HEK293 (cell line): Measurements from ENCODE around the gene TEX14.

Experiments used
- CTCF ChIA-PET: fragments of 350-600 bp; formaldehyde crosslinking; extraction: SDS; loops from one replicate; lab custom pipeline; 2021; ENCODE audit warnings: antibody characterized with exemption; lab: Yijun Ruan, JAX
- POLR2A ChIA-PET: fragments of 300-600 bp; formaldehyde crosslinking; extraction: SDS; loops from one replicate; lab custom pipeline; 2020; ENCODE audit warnings: antibody characterized with exemption, inconsistent platforms; lab: Yijun Ruan, JAX
- H3K27ac ChIP-seq: fragments of 200-500 bp; sonication (Bioruptor generic); 2 replicates; pipeline ENCODE4 v1.5.1; 2014; ENCODE audit warnings: low read depth, low read length, control low read depth, inconsistent platforms; ENCODE audit errors: extremely low read depth
- H3K36me3 ChIP-seq, 2 experiments: fragments of 200-500 bp in 1 of 2; sonication (Bioruptor generic) in 1 of 2; 1 replicate in 1 of 2; 2 replicates in 1 of 2; pipeline ENCODE4 v1.5.1; 2014 to 2017; ENCODE audit warnings: inconsistent platforms in 2 of 2, low read length in 2 of 2; ENCODE audit not compliant: control insufficient read depth in 2 of 2, insufficient read depth in 1 of 2
- H3K4me1 ChIP-seq: fragments of 200-500 bp; sonication (Bioruptor generic); 2 replicates; pipeline ENCODE4 v1.5.1; 2014; ENCODE audit warnings: mild to moderate bottlenecking, low read length, inconsistent platforms; ENCODE audit not compliant: control insufficient read depth, insufficient read depth
- H3K4me3 ChIP-seq: 2 replicates; pipeline ENCODE4 v1.5.1; 2011; ENCODE audit warnings: low read depth, mild to moderate bottlenecking, control low read depth, low read length, moderate library complexity
- H3K9me3 ChIP-seq: fragments of 200-500 bp; sonication (Bioruptor generic); 2 replicates; pipeline ENCODE4 v1.5.1; 2014; ENCODE audit warnings: low read depth, low read length, inconsistent platforms; ENCODE audit not compliant: control insufficient read depth, insufficient read depth
- EGR2 ChIP-seq: fragments of 450-650 bp; formaldehyde crosslinking; IDR thresholded peaks from 2 replicates; pipeline ENCODE4 v1.5.1; 2016; ENCODE audit warnings: low read depth, missing biosample characterization, missing genetic modification characterization
- GFI1B ChIP-seq: fragments of 450-650 bp; formaldehyde crosslinking; IDR thresholded peaks from 2 replicates; pipeline ENCODE4 v1.5.1; 2016; ENCODE audit warnings: missing biosample characterization, missing genetic modification characterization
- KLF9 ChIP-seq: fragments of 450-650 bp; formaldehyde crosslinking; IDR thresholded peaks from 2 replicates; pipeline ENCODE4 v1.5.1; 2016; ENCODE audit warnings: missing biosample characterization, missing genetic modification characterization, low read depth
- PRDM1 ChIP-seq: fragments of 450-650 bp; formaldehyde crosslinking; IDR thresholded peaks from 2 replicates; pipeline ENCODE4; 2016; ENCODE audit warnings: missing biosample characterization, missing genetic modification characterization
- RBAK ChIP-seq: fragments of 450-650 bp; formaldehyde crosslinking; IDR thresholded peaks from 2 replicates; pipeline ENCODE4 v1.5.1; 2016; ENCODE audit warnings: missing biosample characterization, missing genetic modification characterization
- SP2 ChIP-seq: fragments of 450-650 bp; formaldehyde crosslinking; IDR thresholded peaks from 2 replicates; pipeline ENCODE4 v1.5.1; 2016; ENCODE audit warnings: missing biosample characterization, missing genetic modification characterization
- SP7 ChIP-seq: fragments of 450-650 bp; formaldehyde crosslinking; IDR thresholded peaks from 2 replicates; pipeline ENCODE4 v1.5.1; 2016; ENCODE audit warnings: missing biosample characterization, missing genetic modification characterization
- TCF7L2 ChIP-seq: IDR thresholded peaks from 2 replicates; pipeline ENCODE4 v1.6.1; 2011; ENCODE audit warnings: low read depth, mild to moderate bottlenecking, inconsistent platforms, low read length, moderate library complexity, borderline replicate concordance
- ZBTB17 ChIP-seq: fragments of 450-650 bp; formaldehyde crosslinking; IDR thresholded peaks from 2 replicates; pipeline ENCODE4 v1.5.1; 2016; ENCODE audit warnings: missing biosample characterization, missing genetic modification characterization
- ZBTB21 ChIP-seq: fragments of 450-650 bp; formaldehyde crosslinking; IDR thresholded peaks from 2 replicates; pipeline ENCODE4 v1.5.1; 2017; ENCODE audit warnings: missing biosample characterization, missing genetic modification characterization
- ZFHX2 ChIP-seq: fragments of 450-650 bp; formaldehyde crosslinking; conservative IDR thresholded peaks from 2 replicates; pipeline ENCODE4 v1.5.1; 2016; ENCODE audit warnings: missing biosample characterization, missing genetic modification characterization
- ZNF132 ChIP-seq: fragments of 450-650 bp; formaldehyde crosslinking; IDR thresholded peaks from 2 replicates; pipeline ENCODE4 v1.5.1; 2017; ENCODE audit warnings: missing biosample characterization, missing genetic modification characterization, borderline replicate concordance
- ZNF16 ChIP-seq: fragments of 450-650 bp; formaldehyde crosslinking; IDR thresholded peaks from 2 replicates; pipeline ENCODE4 v1.5.1; 2016; ENCODE audit warnings: low read depth, missing biosample characterization, missing genetic modification characterization
- ZNF184 ChIP-seq: fragments of 450-650 bp; IDR thresholded peaks from 2 replicates; pipeline ENCODE4 v1.5.1; 2018; ENCODE audit warnings: missing biosample characterization, mild to moderate bottlenecking, missing genetic modification characterization
- ZNF211 ChIP-seq: fragments of 450-650 bp; formaldehyde crosslinking; IDR thresholded peaks from 2 replicates; pipeline ENCODE4 v1.5.1; 2016; ENCODE audit warnings: low read depth, missing biosample characterization, missing genetic modification characterization
- ZNF341 ChIP-seq: fragments of 450-650 bp; formaldehyde crosslinking; IDR thresholded peaks from 2 replicates; pipeline ENCODE4; 2016; ENCODE audit warnings: low read depth, missing biosample characterization, missing genetic modification characterization
- ZNF366 ChIP-seq: fragments of 450-650 bp; formaldehyde crosslinking; conservative IDR thresholded peaks from 2 replicates; pipeline ENCODE4 v1.5.1; 2016; ENCODE audit warnings: missing biosample characterization, missing genetic modification characterization
- ZNF37A ChIP-seq: fragments of 450-650 bp; IDR thresholded peaks from 2 replicates; pipeline ENCODE4 v1.5.1; 2018; ENCODE audit warnings: missing biosample characterization, missing genetic modification characterization
- ZNF404 ChIP-seq: fragments of 450-650 bp; formaldehyde crosslinking; IDR thresholded peaks from 2 replicates; pipeline ENCODE4 v1.5.1; 2017; ENCODE audit warnings: missing biosample characterization, missing genetic modification characterization
- ZNF426 ChIP-seq: fragments of 450-650 bp; formaldehyde crosslinking; IDR thresholded peaks from 2 replicates; pipeline ENCODE4 v1.5.1; 2017; ENCODE audit warnings: missing biosample characterization, missing genetic modification characterization, mild to moderate bottlenecking, inconsistent platforms, moderate library complexity
- ZNF529 ChIP-seq: fragments of 450-650 bp; formaldehyde crosslinking; IDR thresholded peaks from 2 replicates; pipeline ENCODE4 v1.5.1; 2017; ENCODE audit warnings: missing genetic modification characterization, missing biosample characterization; ENCODE audit not compliant: insufficient replicate concordance
- ZNF571 ChIP-seq: fragments of 450-650 bp; formaldehyde crosslinking; IDR thresholded peaks from 2 replicates; pipeline ENCODE4 v1.5.0; 2017; ENCODE audit warnings: missing biosample characterization, missing genetic modification characterization
- ZNF610 ChIP-seq: fragments of 450-650 bp; formaldehyde crosslinking; IDR thresholded peaks from 2 replicates; pipeline ENCODE4 v1.5.1; 2016; ENCODE audit warnings: missing biosample characterization, missing genetic modification characterization, borderline replicate concordance
- ZNF654 ChIP-seq: fragments of 450-650 bp; formaldehyde crosslinking; IDR thresholded peaks from 2 replicates; pipeline ENCODE4 v1.5.1; 2016; ENCODE audit warnings: low read depth, missing biosample characterization, missing genetic modification characterization
- ZNF658 ChIP-seq: fragments of 450-650 bp; formaldehyde crosslinking; IDR thresholded peaks from 2 replicates; pipeline ENCODE4; 2016; ENCODE audit warnings: missing biosample characterization, missing genetic modification characterization
- ZNF677 ChIP-seq: fragments of 450-650 bp; IDR thresholded peaks from 2 replicates; pipeline ENCODE4 v1.5.0; 2018; ENCODE audit warnings: missing biosample characterization, mild to moderate bottlenecking, missing genetic modification characterization, moderate library complexity
- ZNF707 ChIP-seq: fragments of 450-650 bp; formaldehyde crosslinking; IDR thresholded peaks from 2 replicates; pipeline ENCODE4 v1.5.1; 2016; ENCODE audit warnings: missing biosample characterization, missing genetic modification characterization
- ZNF792 ChIP-seq: fragments of 450-650 bp; formaldehyde crosslinking; IDR thresholded peaks from 2 replicates; pipeline ENCODE4 v1.5.1; 2016; ENCODE audit warnings: missing biosample characterization, missing genetic modification characterization
- ZSCAN18 ChIP-seq: fragments of 450-650 bp; formaldehyde crosslinking; IDR thresholded peaks from 2 replicates; pipeline ENCODE4 v1.5.1; 2016; ENCODE audit warnings: missing biosample characterization, missing genetic modification characterization
- TF ChIP-seq, protein P1 (sequence below): fragments of 450-650 bp; formaldehyde crosslinking; IDR thresholded peaks from 2 replicates; pipeline ENCODE4 v1.5.1; 2017; ENCODE audit warnings: missing biosample characterization, missing genetic modification characterization
- TF ChIP-seq, protein P2 (sequence below): fragments of 450-650 bp; formaldehyde crosslinking; IDR thresholded peaks from 2 replicates; pipeline ENCODE4 v1.5.1; 2016; ENCODE audit warnings: missing biosample characterization, missing genetic modification characterization
- TF ChIP-seq, protein P3 (sequence below): fragments of 450-650 bp; formaldehyde crosslinking; IDR thresholded peaks from 2 replicates; pipeline ENCODE4 v1.5.1; 2017; ENCODE audit warnings: missing biosample characterization, missing genetic modification characterization

TEX14 gene

GRCh38 chr17:58513965-58514769 lies 177.7 kb downstream of the TEX14 start, which contains the start of gene MTMR4 (continued):
- TF ChIP-seq ZNF341 (tag by site-specific recombination), result peak; percentile 92
- TF ChIP-seq ZBTB17, result peak; percentile 82
- TF ChIP-seq ZNF211 (tag by site-specific recombination), result no peak
- TF ChIP-seq, protein P1, sequence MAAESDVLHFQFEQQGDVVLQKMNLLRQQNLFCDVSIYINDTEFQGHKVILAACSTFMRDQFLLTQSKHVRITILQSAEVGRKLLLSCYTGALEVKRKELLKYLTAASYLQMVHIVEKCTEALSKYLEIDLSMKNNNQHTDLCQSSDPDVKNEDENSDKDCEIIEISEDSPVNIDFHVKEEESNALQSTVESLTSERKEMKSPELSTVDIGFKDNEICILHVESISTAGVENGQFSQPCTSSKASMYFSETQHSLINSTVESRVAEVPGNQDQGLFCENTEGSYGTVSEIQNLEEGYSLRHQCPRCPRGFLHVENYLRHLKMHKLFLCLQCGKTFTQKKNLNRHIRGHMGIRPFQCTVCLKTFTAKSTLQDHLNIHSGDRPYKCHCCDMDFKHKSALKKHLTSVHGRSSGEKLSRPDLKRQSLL (tag by site-specific recombination), result peak; percentile 32; the same call in 1 of the 2 replicates
- TF ChIP-seq ZNF184 (tag by site-specific recombination), result no peak

- Histone ChIP-seq H3K27ac (peak overlapping the region; percentile 76; the same call in 1 of the 2 replicates), H3K4me3 (peak overlapping the region; percentile 74), H3K9me3 (no peaks in the 10 kb centered on the region), H3K36me3 (peaks cover 37 to 50% of the 10 kb centered on the region in 2 experiments), H3K4me1 (peaks cover 3% of the 10 kb centered on the region; the same call in 1 of the 2 replicates)
- ChIA-PET POLR2A (interaction anchor here (0.5 to 2.1 kb wide), 5 partner anchors 21 to 161 kb away, joined by 3 to 26 read pairs (median 6); partner anchors contain the start of genes RNF43 and SUPT4H1), CTCF (interaction anchor here (0.6 kb wide), 1 partner anchor 231 kb away, joined by 3 read pairs; no protein-coding TSS in a partner anchor)
- TF ChIP-seq ZNF677 (tag by site-specific recombination), result no peak
- no peak for TF ChIP-seq KLF9 (tag by site-specific recombination)
- peak; percentile 62; the same call in 1 of the 2 replicates for TF ChIP-seq ZNF366 (tag by site-specific recombination)
- no peak for TF ChIP-seq ZNF707
- TF ChIP-seq ZNF37A, result no peak
- TF ChIP-seq TCF7L2, result no peak
- TF ChIP-seq, protein P2, sequence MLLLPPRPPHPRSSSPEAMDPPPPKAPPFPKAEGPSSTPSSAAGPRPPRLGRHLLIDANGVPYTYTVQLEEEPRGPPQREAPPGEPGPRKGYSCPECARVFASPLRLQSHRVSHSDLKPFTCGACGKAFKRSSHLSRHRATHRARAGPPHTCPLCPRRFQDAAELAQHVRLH (tag by site-specific recombination), result no peak
- TF ChIP-seq RBAK (tag by site-specific recombination), result no peak
- TF ChIP-seq ZNF529, result no peak
- TF ChIP-seq ZFHX2 (tag by site-specific recombination), result peak; percentile 72; the same call in 1 of the 2 replicates
- no peak for TF ChIP-seq ZNF426 (tag by site-specific recombination)
- peak; percentile 72 for TF ChIP-seq EGR2
- no peak for TF ChIP-seq ZNF658 (tag by site-specific recombination)
- no peak for TF ChIP-seq ZSCAN18 (tag by site-specific recombination)
- TF ChIP-seq ZNF571 (tag by site-specific recombination), result no peak
- 0 out of 2 replicates have a peak, but pooled peaks have one; percentile 32 for TF ChIP-seq SP7
- TF ChIP-seq ZNF132 (tag by site-specific recombination), result no peak
- TF ChIP-seq ZNF654 (tag by site-specific recombination), result no peak
- TF ChIP-seq GFI1B, result no peak
- TF ChIP-seq ZBTB21 (tag by site-specific recombination), result no peak
- TF ChIP-seq SP2, result no peak
- TF ChIP-seq ZNF792 (tag by site-specific recombination), result no peak
- no peak for TF ChIP-seq ZNF610 (tag by site-specific recombination)
- TF ChIP-seq PRDM1 (tag by site-specific recombination), result no peak
- TF ChIP-seq, protein P3, sequence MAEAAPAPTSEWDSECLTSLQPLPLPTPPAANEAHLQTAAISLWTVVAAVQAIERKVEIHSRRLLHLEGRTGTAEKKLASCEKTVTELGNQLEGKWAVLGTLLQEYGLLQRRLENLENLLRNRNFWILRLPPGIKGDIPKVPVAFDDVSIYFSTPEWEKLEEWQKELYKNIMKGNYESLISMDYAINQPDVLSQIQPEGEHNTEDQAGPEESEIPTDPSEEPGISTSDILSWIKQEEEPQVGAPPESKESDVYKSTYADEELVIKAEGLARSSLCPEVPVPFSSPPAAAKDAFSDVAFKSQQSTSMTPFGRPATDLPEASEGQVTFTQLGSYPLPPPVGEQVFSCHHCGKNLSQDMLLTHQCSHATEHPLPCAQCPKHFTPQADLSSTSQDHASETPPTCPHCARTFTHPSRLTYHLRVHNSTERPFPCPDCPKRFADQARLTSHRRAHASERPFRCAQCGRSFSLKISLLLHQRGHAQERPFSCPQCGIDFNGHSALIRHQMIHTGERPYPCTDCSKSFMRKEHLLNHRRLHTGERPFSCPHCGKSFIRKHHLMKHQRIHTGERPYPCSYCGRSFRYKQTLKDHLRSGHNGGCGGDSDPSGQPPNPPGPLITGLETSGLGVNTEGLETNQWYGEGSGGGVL (tag by site-specific recombination), result peak; percentile 98
- TF ChIP-seq ZNF16 (tag by site-specific recombination), result no peak
- TF ChIP-seq ZNF404, result no peak
These were observed 178.4 kb downstream of the TEX14 start for GRCh38 chr17:58513267-58513964.
